Peyer's patch (tissue), 4 donors: Measurements from ENCODE around the gene CHKA.

Experiments
- POLR2A ChIP-seq, 2 donors: fragments of 450-650 bp; IDR thresholded peaks; one replicate each; pipeline ENCODE4 v1.5.1; 2017; ENCODE audit warnings: antibody characterized with exemption in 2 of 2, mild to moderate bottlenecking in 2 of 2, moderate library complexity in 2 of 2
- TF ChIP-seq, protein P1 (sequence below), 6 experiments: fragments of 450-650 bp in 4 of 6; fragments of 200-600 bp in 2 of 6; sonication (generic) in 1 of 6; IDR thresholded peaks; one replicate each; pipeline ENCODE4 v1.5.1; 2017 to 2019; ENCODE audit warnings: antibody characterized with exemption in 6 of 6, mild to moderate bottlenecking in 3 of 6, moderate library complexity in 1 of 6

- TF ChIP-seq, protein P1, sequence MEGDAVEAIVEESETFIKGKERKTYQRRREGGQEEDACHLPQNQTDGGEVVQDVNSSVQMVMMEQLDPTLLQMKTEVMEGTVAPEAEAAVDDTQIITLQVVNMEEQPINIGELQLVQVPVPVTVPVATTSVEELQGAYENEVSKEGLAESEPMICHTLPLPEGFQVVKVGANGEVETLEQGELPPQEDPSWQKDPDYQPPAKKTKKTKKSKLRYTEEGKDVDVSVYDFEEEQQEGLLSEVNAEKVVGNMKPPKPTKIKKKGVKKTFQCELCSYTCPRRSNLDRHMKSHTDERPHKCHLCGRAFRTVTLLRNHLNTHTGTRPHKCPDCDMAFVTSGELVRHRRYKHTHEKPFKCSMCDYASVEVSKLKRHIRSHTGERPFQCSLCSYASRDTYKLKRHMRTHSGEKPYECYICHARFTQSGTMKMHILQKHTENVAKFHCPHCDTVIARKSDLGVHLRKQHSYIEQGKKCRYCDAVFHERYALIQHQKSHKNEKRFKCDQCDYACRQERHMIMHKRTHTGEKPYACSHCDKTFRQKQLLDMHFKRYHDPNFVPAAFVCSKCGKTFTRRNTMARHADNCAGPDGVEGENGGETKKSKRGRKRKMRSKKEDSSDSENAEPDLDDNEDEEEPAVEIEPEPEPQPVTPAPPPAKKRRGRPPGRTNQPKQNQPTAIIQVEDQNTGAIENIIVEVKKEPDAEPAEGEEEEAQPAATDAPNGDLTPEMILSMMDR (IDR thresholded peaks at IDR 0.05), result peak in 1 of 6 experiments; percentile 17
- TF ChIP-seq POLR2A (IDR thresholded peaks at IDR 0.05), result peak; percentile 71 to 98
Observed at GRCh38 chr11:68121067-68121899, at the start of gene CHKA.
